Measurements from ENCODE around the gene TMEM161B. TPM values are rescaled to one million over a fixed set of nuclear protein-coding genes. Genes with fewer than 3 reads are reported as not detected.
"Not testable (repeated sequence)": the region's sequence is repeated elsewhere in the genome, so short reads cannot be mapped to it uniquely, and the experiment has no call there.

The TMEM161B gene
- total RNA-seq, 1 donor from 2014 or later = 24.1 TPM

- DNase-seq (ENCODE audit: low spot score) = no peak
Measured at GRCh38 chr5:88183255-88183654, 85.4 kb downstream of the TMEM161B start.

GRCh38 chr5:88177486-88177885, 91.2 kb downstream of the TMEM161B start:
- not testable (repeated sequence) for DNase-seq (ENCODE audit: low spot score)

- DNase-seq (ENCODE audit: low spot score) = no peak
Measured at GRCh38 chr5:88172847-88173758, 95.5 kb downstream of the TMEM161B start.

GRCh38 chr5:88159591-88159990, 109.1 kb downstream of the TMEM161B start:
- no peak for DNase-seq (ENCODE audit: low spot score)

GRCh38 chr5:88158056-88158455, 110.6 kb downstream of the TMEM161B start:
- no peak for DNase-seq (ENCODE audit: low spot score)

- DNase-seq (ENCODE audit: low spot score) = no peak
Measured at GRCh38 chr5:88154891-88155290, 113.8 kb downstream of the TMEM161B start.

- DNase-seq (ENCODE audit: low spot score) = no peak
Measured at GRCh38 chr5:88150747-88151146, 117.9 kb downstream of the TMEM161B start.

- no peak for DNase-seq (ENCODE audit: low spot score)
Measured at GRCh38 chr5:88145611-88146467, 122.8 kb downstream of the TMEM161B start.

- DNase-seq (ENCODE audit: low spot score) = no peak
Measured at GRCh38 chr5:88145221-88145610, 123.4 kb downstream of the TMEM161B start.
